IMR-90 (cell line): ENCODE measurements around the gene NUP43. TPM values are rescaled to one million over a fixed set of nuclear protein-coding genes. Genes with fewer than 3 reads are reported as not detected.

Experiments
- ATAC-seq: fragments of 200-7000 bp; cut with Tn5 transposase; 2 replicates; pipeline ENCODE4 v1.9.1; 2020; ENCODE audit warnings: low read depth, mild to moderate bottlenecking, moderate library complexity
- BruUV-seq: library from RNA; stranded (reverse); fragments of 400-500 nt; replicated peaks from 2 replicates; lab custom pipeline; 2021; lab: Mats Ljungman, UMichigan
- CTCF ChIA-PET: fragments of 300-600 bp; formaldehyde crosslinking; extraction: SDS; loops from one replicate; lab custom pipeline; 2021; ENCODE audit warnings: antibody characterized with exemption; lab: Yijun Ruan, JAX
- POLR2A ChIA-PET: fragments of 300-600 bp; sonication (Branson Sonifier 250); formaldehyde crosslinking; loops from one replicate; lab custom pipeline; 2022; ENCODE audit warnings: antibody characterized with exemption; ENCODE audit not compliant: unreplicated experiment; lab: Charles Lee
- DNase-seq: peaks from one replicate; pipeline ENCODE4 v3.0.0; 2013
- H2AFZ ChIP-seq: replicated peaks from 2 replicates; pipeline ENCODE3; 2013; ENCODE audit warnings: low read length, mild to moderate bottlenecking; ENCODE audit not compliant: poor library complexity
- H2AK5ac ChIP-seq: 2 replicates; pipeline ENCODE4 v1.6.1; 2013; ENCODE audit warnings: low read depth, low read length, inconsistent platforms
- H2AK9ac ChIP-seq: replicated peaks from 2 replicates; pipeline ENCODE3; 2013; ENCODE audit warnings: mild to moderate bottlenecking, low read depth, low read length, moderate library complexity; ENCODE audit not compliant: poor library complexity
- H2BK120ac ChIP-seq: 2 replicates; pipeline ENCODE4 v1.6.1; 2013; ENCODE audit warnings: low read depth, low read length, inconsistent platforms
- H2BK15ac ChIP-seq: 3 replicates; pipeline ENCODE4 v1.6.1; 2013; ENCODE audit warnings: low read depth, low read length, inconsistent platforms
- H2BK20ac ChIP-seq: 2 replicates; pipeline ENCODE4 v1.6.1; 2013; ENCODE audit warnings: low read depth, mild to moderate bottlenecking, inconsistent platforms, low read length, moderate library complexity
- H2BK5ac ChIP-seq: 2 replicates; pipeline ENCODE4 v1.6.1; 2013; ENCODE audit warnings: mild to moderate bottlenecking, low read depth, low read length, inconsistent platforms; ENCODE audit not compliant: poor library complexity, severe bottlenecking
- H3K14ac ChIP-seq: replicated peaks from 2 replicates; pipeline ENCODE4 v1.6.1; 2013; ENCODE audit warnings: low read depth, low read length, inconsistent platforms
- H3K18ac ChIP-seq: 2 replicates; pipeline ENCODE4 v1.6.1; 2013; ENCODE audit warnings: low read depth, low read length, control low read depth
- H3K23ac ChIP-seq: 2 replicates; pipeline ENCODE4 v1.6.1; 2013; ENCODE audit warnings: low read depth, low read length, inconsistent platforms
- H3K27ac ChIP-seq: 2 replicates; pipeline ENCODE4 v1.5.1; 2013; ENCODE audit warnings: mild to moderate bottlenecking, control low read depth, low read length; ENCODE audit not compliant: insufficient read depth
- H3K27me3 ChIP-seq: 2 replicates; pipeline ENCODE4 v1.6.1; 2013; ENCODE audit warnings: low read length; ENCODE audit not compliant: control insufficient read depth, insufficient read depth
- H3K36me3 ChIP-seq: 2 replicates; pipeline ENCODE4 v1.6.1; 2013; ENCODE audit warnings: low read length, mixed read lengths; ENCODE audit not compliant: control insufficient read depth, insufficient read depth
- H3K4ac ChIP-seq: 2 replicates; pipeline ENCODE4 v1.6.1; 2013; ENCODE audit warnings: low read depth, low read length, inconsistent platforms
- H3K4me1 ChIP-seq: 2 replicates; pipeline ENCODE4 v1.6.1; 2013; ENCODE audit warnings: low read length, mixed read lengths; ENCODE audit not compliant: control insufficient read depth, insufficient read depth
- H3K4me2 ChIP-seq: 2 replicates; pipeline ENCODE4 v1.6.1; 2013; ENCODE audit warnings: low read depth, mild to moderate bottlenecking, control low read depth, low read length, moderate library complexity
- H3K4me3 ChIP-seq: 2 replicates; pipeline ENCODE4 v1.5.1; 2013; ENCODE audit warnings: low read depth, mild to moderate bottlenecking, control low read depth, low read length, moderate library complexity; ENCODE audit not compliant: insufficient read depth
- H3K56ac ChIP-seq: 2 replicates; pipeline ENCODE4 v1.6.1; 2013; ENCODE audit warnings: low read length, inconsistent platforms; ENCODE audit not compliant: insufficient read depth; ENCODE audit errors: extremely low read depth
- H3K79me1 ChIP-seq, 2 experiments: 2 replicates each; pipeline ENCODE4 v1.6.1; 2013; ENCODE audit warnings: low read length in 2 of 2, inconsistent platforms in 1 of 2, low read depth in 1 of 2
- H3K9ac ChIP-seq: 2 replicates; pipeline ENCODE4 v1.6.1; 2013; ENCODE audit warnings: low read depth, low read length, control low read depth
- H3K9me1 ChIP-seq: 2 replicates; pipeline ENCODE4 v1.6.1; 2013; ENCODE audit warnings: low read length, inconsistent platforms; ENCODE audit not compliant: insufficient read depth
- H3K9me3 ChIP-seq: 2 replicates; pipeline ENCODE4 v1.6.1; 2013; ENCODE audit warnings: low read length; ENCODE audit not compliant: control insufficient read depth, insufficient read depth
- H4K20me1 ChIP-seq: 2 replicates; pipeline ENCODE4 v1.6.1; 2013; ENCODE audit warnings: low read length, inconsistent platforms; ENCODE audit not compliant: insufficient read depth
- H4K5ac ChIP-seq: 2 replicates; pipeline ENCODE4 v1.6.1; 2013; ENCODE audit warnings: mild to moderate bottlenecking, low read depth, low read length, control low read depth
- H4K8ac ChIP-seq, 2 experiments: 2 replicates each; pipeline ENCODE4 v1.6.1; 2013; ENCODE audit warnings: low read depth in 2 of 2, low read length in 2 of 2, control low read depth in 1 of 2, inconsistent platforms in 1 of 2
- H4K91ac ChIP-seq: 2 replicates; pipeline ENCODE4 v1.6.1; 2013; ENCODE audit warnings: low read depth, low read length, inconsistent platforms; ENCODE audit not compliant: insufficient read depth
- NFE2L2 ChIP-seq: fragments of 150-350 bp; IDR thresholded peaks from 2 replicates; pipeline ENCODE4 v1.6.1; 2016; ENCODE audit warnings: low read depth, mild to moderate bottlenecking, low read length
- RFX5 ChIP-seq: IDR thresholded peaks from 2 replicates; pipeline ENCODE4 v1.8.0; 2012; ENCODE audit warnings: low read depth, mild to moderate bottlenecking, low read length, moderate library complexity
- WGBS, 2 experiments: methylation state at CpG; one replicate each; pipeline versions ENCODE4 v1.1.5 to v1.1.7; 2013; ENCODE audit warnings: missing lambda C conversion rate in 2 of 2; ENCODE audit not compliant: insufficient read length in 1 of 2; ENCODE audit errors: extremely low coverage in 2 of 2; 5-methylcytosine and 5-hydroxymethylcytosine counted together
- dilution Hi-C: fragments of 300-500 bp; cut with HindIII; formaldehyde crosslinking; loops from one replicate; pipeline ENCODE4 v1.14.3; 2018; ENCODE audit warnings: low sequenced_read_pairs; ENCODE audit not compliant: unreplicated experiment
- in situ Hi-C: fragments of 300-500 bp; cut with MboI; formaldehyde crosslinking; loops from 3 replicates; pipeline ENCODE4 v1.14.3; 2019; ENCODE audit warnings: low sequenced_read_pairs, inconsistent platforms, mixed read lengths
- intact Hi-C: fragments of 100-400 bp; cut with micrococcal nuclease; formaldehyde crosslinking; loops from 2 replicates; pipeline ENCODE4 v1.10.0; 2022
- polyA plus RNA-seq, 3 experiments: library from polyadenylated mRNA; depleted of rRNA; stranded (reverse); fragments of >200 nt; gene quantifications; 2 replicates each; pipeline ENCODE4 v1.2.3, GENCODE V29; 2012; ENCODE audit warnings: low replicate concordance in 1 of 3
- total RNA-seq: library from RNA; depleted of rRNA; stranded (reverse); fragments of >200 nt; gene quantifications from 2 replicates; pipeline ENCODE4 v1.2.3, GENCODE V29; 2012

NUP43 gene
- total and polyA plus RNA-seq, 2 of the 4 experiments (the other 2 are of a cell fraction): 14.2 to 40.5 TPM

GRCh38 chr6:149756261-149756636 lies 9.9 kb upstream of the NUP43 start:
- Histone ChIP-seq H2AK5ac (no peak overlapping the region), H2AK9ac (no peak overlapping the region), H3K4me1 (no peaks in the 10 kb centered on the region), H3K36me3 (no peaks in the 10 kb centered on the region; the same call in 1 of the 2 replicates), H3K4me2 (no peak overlapping the region), H3K56ac (no peak overlapping the region), H2BK120ac (no peak overlapping the region), H2BK20ac (no peak overlapping the region), H3K27me3 (no peaks in the 10 kb centered on the region), H4K20me1 (peaks cover 22% of the 10 kb centered on the region), H3K4ac (no peak overlapping the region), H4K5ac (no peak overlapping the region), H3K18ac (no peak overlapping the region), H3K9me3 (no peaks in the 10 kb centered on the region), H4K91ac (no peak overlapping the region), H2AFZ (no peak overlapping the region), H2BK15ac (no peak overlapping the region), H3K9me1 (0 out of 2 replicates have a peak, but pooled peaks cover 2% of the 10 kb centered on the region), H3K79me1 (peaks cover 29 to 46% of the 10 kb centered on the region in 2 experiments), H2BK5ac (no peak overlapping the region), H3K4me3 (no peak overlapping the region), H3K27ac (no peak overlapping the region), H3K23ac (no peak overlapping the region), H3K14ac (no peak overlapping the region), H4K8ac (no peak overlapping the region), H3K9ac (no peak overlapping the region)
- in situ Hi-C loops (no loop called here), dilution Hi-C loops (no loop called here), intact Hi-C loops (no loop called here)
- ATAC-seq (no peak), DNase-seq (no peak)
- TF ChIP-seq NFE2L2: no peak
- TF ChIP-seq RFX5: no peak
- CTCF ChIA-PET: no interaction called here
- POLR2A ChIA-PET: no interaction called here
- no TSS peak for BruUV-seq
- no CpG with 5 or more reads among the region's 7 CpGs for WGBS, 2 experiments
